Ureter (tissue), 1 donor: Measurements from ENCODE around the gene PROZ. TPM values are rescaled to one million over a fixed set of nuclear protein-coding genes. Genes with fewer than 3 reads are reported as not detected.
A peak's percentile ranks its signal among the peaks of the same experiment; 100 is the strongest.
"Not testable (repeated sequence)": the region's sequence is repeated elsewhere in the genome, so short reads cannot be mapped to it uniquely, and the experiment has no call there.

Source experiments
- DNase-seq: peaks from one replicate; pipeline ENCODE4 v3.0.0-alpha.2; 2020; ENCODE audit warnings: low spot score
- total RNA-seq: library from RNA; stranded (reverse); gene quantifications from one replicate; pipeline ENCODE4 v1.2.4, GENCODE V29; 2023
- donor health status: DM: yes; HTN: yes; CAD: no.

Gene PROZ
- not detected for total RNA-seq

GRCh38 chr13:113157929-113158747 is at the start of gene PROZ:
TSS of gene PROZ (plus strand) at chr13:113158648. CDS start at chr13:113158661, 13 bp downstream.
- no peak for DNase-seq

GRCh38 chr13:113109151-113110047 is 49.0 kb upstream of the PROZ start:
- no peak for DNase-seq

- no peak for DNase-seq
These were observed 48.2 kb upstream of the PROZ start for GRCh38 chr13:113110048-113110851.

GRCh38 chr13:113110852-113111315 is 47.6 kb upstream of the PROZ start:
- no peak for DNase-seq

GRCh38 chr13:113111821-113112220 is 46.6 kb upstream of the PROZ start:
- DNase-seq, result not testable (repeated sequence)

GRCh38 chr13:113112475-113112874 is 46.0 kb upstream of the PROZ start:
- not testable (repeated sequence) for DNase-seq

GRCh38 chr13:113112893-113113845 is 45.3 kb upstream of the PROZ start:
- peak; percentile 9 for DNase-seq

GRCh38 chr13:113113846-113114271 is 44.6 kb upstream of the PROZ start:
- peak; percentile 36 for DNase-seq

GRCh38 chr13:113114511-113115362 is 43.7 kb upstream of the PROZ start:
- peak; percentile 27 for DNase-seq

GRCh38 chr13:113115363-113116205 is 42.9 kb upstream of the PROZ start:
- no peak for DNase-seq

- DNase-seq, result no peak
These were observed 42.1 kb upstream of the PROZ start for GRCh38 chr13:113116206-113116800.

GRCh38 chr13:113116871-113117271 is 41.6 kb upstream of the PROZ start:
- DNase-seq, result no peak

GRCh38 chr13:113117335-113117872 is 41.0 kb upstream of the PROZ start:
- DNase-seq, result no peak

- no peak for DNase-seq
These were observed 40.6 kb upstream of the PROZ start for GRCh38 chr13:113117911-113118260.

- DNase-seq, result no peak
These were observed 40.0 kb upstream of the PROZ start for GRCh38 chr13:113118261-113119021.

GRCh38 chr13:113119166-113119821 is 39.2 kb upstream of the PROZ start:
- DNase-seq, result no peak

- DNase-seq, result no peak
These were observed 38.6 kb upstream of the PROZ start for GRCh38 chr13:113119822-113120189.
